ENCODE measurements around the gene LRP1B.

Gene LRP1B

GRCh38 chr2:141386168-141386567 lies 744.6 kb downstream of the LRP1B start:
- DNase-seq = no peak

- DNase-seq = no peak
Observed at GRCh38 chr2:141384676-141385075, 746.1 kb downstream of the LRP1B start.

GRCh38 chr2:141381946-141382345 lies 748.9 kb downstream of the LRP1B start:
- no peak for DNase-seq

GRCh38 chr2:141380008-141380979 lies 750.5 kb downstream of the LRP1B start:
- DNase-seq = no peak

GRCh38 chr2:141364821-141365220 lies 766.0 kb downstream of the LRP1B start:
- DNase-seq = no peak

DNA sequence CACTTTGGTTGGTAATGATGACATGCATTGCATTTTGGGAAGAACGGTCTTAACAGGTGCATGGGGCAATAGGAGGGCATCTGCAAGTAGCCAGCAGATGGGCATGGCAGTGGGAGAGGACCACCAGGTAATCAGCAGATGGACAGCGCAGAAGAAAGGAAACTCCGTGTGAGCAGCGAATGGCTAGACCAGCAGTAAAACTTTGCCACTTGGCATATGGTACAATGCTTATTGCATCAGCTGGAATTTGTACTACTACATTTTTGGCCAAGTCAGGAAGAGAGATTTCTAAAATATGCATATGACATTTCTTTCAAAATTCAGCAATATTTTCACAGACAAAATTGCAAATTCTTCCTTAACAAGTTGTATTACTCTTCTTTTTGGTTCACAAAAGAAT lies 768.5 kb downstream of the LRP1B start:
- DNase-seq = no peak

- no peak for DNase-seq
Observed at GRCh38 chr2:141348481-141348880, 782.3 kb downstream of the LRP1B start.

GRCh38 chr2:141341444-141341843 lies 789.4 kb downstream of the LRP1B start:
- DNase-seq = no peak

GRCh38 chr2:141331127-141331526 lies 799.7 kb downstream of the LRP1B start:
- no peak for DNase-seq

DNA sequence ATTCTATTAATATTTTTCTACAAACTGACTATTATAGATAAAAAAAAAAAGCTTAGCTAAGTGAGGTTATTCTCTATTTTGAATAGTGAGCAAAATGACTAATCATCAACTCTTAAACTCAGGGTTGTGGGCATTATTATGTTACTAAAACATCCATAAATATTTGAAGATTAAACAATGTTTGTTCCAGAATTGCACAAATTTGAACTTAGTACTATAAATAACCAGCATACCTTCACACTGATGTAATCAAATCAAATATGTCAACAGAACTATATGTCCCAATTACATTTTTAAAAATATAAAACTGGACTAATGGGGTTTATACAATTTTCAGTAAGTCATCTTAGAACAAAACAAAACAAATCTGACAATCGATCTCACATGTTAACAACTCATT lies 800.9 kb downstream of the LRP1B start:
- no peak for DNase-seq

GRCh38 chr2:141323571-141323970 lies 807.2 kb downstream of the LRP1B start:
- DNase-seq = no peak

DNA sequence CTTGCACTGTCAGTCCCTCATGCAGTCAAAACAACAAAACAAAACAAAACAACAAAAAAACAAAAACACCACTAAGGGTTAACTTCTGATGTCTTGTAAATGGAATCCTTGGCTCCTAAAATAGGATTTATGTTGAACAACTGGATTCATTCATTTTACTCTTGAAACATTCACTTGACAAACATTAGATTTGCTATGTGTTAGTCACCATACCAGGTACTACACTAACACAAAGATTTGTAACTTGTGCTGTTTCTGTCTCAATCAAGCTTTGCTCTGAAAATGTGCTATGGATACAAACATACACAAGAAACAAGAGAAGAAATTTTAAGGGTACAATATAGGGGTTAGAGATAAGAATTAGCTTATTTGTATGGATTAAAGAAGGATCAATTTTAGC lies 812.8 kb downstream of the LRP1B start:
- DNase-seq = no peak

DNA sequence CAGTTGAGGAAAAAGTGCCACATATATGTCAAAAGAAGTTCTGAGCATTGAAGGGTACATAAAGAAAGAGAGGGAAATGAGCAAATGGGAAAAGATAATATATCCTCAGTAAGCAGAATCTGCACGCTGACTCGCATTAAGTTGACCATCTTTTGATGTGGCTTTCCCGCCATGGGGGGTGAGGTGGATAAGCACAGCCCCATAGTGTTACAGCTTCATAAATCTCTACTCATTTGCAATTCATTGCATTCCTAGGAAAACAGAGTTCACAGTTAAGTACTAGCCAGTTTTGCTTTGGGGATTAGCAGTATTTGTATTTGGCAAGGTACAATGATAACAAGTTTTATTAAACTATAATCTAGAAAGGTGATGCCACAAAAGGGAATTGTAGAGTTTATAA lies 814.2 kb downstream of the LRP1B start:
- DNase-seq = no peak

DNA sequence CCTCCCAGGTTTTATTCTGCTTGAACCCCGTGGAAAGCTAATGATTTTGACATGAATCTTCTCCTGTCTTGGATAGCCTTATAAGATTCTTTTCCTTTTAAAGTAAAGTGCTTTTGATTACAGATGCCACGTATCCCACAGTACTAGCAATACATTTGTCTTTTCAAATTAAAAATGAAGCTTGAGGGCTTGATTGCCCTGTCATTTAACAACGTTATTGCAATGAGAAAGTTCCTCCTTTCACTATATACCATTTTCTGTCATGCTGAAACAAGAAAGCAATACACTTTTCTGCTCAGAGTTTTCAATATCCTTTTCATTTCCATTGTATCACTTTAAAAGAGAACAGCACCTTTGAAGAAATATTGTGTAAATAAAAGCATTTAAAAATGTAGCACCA lies 814.7 kb downstream of the LRP1B start:
- DNase-seq = no peak

- DNase-seq = no peak
Observed at GRCh38 chr2:141313972-141314371, 816.8 kb downstream of the LRP1B start.

GRCh38 chr2:141311430-141311829 lies 819.4 kb downstream of the LRP1B start:
- DNase-seq = no peak

DNA sequence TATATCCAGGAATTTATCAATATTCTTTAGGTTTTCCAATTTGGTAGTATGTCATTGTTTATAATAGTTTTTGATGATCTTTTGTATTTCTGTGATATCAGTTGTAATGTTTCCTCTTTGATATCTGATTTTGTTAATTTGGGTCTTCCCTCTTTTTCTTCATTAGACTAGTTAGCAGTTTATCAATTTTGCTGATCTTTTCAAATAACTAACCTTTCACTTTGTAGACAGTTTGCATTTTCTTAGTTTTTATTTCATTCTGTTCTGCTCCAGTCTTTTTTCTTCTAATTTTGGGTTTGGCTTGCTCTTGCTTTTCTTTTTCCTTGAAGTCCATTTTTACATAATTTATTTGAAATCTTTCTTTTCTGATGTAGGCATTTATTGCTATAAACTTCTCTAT lies 824.4 kb downstream of the LRP1B start:
- no peak for DNase-seq

DNA sequence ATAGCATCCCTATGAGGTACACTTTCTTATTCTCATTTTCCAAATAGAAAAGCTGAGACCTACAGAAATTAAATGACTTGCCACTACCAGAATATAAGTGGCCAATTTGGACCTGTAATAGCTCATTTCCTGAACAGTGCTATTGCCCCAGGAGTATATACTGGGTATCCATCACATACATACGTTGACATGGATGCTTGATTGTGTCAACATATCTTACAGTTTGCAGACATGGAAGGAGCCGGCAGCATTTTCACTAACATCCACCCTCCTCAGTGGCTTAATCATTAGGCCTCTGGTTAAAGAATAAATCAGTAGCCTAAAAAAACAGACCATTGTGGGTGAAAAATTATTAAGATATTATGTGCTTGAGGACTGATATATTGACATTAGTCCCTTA lies 829.3 kb downstream of the LRP1B start:
- DNase-seq = no peak

DNA sequence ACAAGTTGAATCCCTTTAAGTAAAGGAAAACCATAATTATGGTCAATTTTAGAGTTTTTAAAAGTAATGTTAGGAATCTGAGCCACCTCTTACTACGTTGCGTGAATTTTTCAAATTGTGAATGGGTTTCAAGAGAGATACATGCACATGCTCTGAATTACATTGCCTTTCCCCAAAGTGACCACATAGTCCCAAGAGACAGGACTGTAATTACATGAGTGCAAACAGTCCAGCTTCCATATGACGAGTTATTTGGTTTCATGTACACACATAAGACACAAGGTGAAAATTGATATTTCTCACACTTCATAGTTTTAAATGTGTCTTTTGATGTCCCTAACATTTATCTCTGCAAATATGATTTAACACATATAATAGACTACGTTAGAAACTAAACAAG lies 850.8 kb downstream of the LRP1B start:
- DNase-seq = no peak

DNA sequence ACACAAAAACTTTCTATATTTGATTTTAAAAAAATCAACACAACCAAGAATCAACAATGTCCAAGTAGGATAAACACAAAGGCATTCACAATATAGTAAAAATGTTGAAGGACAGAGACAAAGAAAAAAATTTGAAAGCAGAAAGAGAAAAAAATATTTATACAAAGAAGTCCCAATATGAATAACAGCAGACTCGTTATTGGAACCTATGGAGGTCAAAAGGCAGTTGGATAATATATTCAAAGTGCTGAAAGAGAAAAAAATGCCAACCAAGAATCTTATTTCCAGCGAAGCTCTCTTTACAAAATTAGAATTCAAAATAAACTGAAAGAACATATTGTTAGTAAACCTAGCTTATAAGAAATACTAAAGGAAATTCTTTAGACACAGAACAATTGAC lies 859.5 kb downstream of the LRP1B start:
- no peak for DNase-seq

GRCh38 chr2:141264848-141265247 lies 866.0 kb downstream of the LRP1B start:
- no peak for DNase-seq

DNA sequence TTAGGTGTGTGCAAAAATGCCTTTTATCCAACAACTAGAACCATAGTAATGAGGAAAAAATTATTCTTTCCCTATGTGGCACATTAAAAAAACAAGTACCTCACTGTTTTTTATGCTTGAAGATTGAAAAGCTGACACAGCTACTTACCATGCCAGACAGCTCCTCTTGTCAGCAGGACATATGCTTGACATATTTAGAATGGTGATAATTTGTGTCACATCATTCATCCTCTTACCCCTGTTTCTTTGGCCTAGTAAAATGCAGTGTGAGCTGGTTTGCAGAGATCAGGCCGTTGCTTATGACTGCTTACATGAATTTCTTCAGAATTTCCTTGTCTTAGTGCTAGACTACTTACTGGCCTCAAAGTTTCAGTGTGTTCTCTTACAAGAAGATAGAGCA lies 869.9 kb downstream of the LRP1B start:
- no peak for DNase-seq

DNA sequence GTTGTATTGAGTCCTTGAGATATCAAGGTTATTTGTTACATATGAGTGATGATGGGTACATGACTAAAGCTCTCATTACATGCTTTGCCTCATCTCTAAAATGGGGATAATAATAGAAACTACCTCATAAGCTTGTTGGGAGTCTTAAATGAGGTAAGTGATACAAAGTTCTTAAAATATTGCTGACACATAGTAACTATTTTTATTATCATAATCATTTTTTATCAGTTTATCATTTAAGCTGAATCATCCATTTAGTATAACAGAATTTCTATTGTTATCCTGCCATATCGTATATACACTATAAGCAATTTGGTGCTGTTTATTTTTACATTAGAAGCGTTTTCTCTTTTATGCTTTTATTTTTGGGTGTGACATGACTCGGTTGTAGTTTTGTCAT lies 871.1 kb downstream of the LRP1B start:
- DNase-seq = no peak

DNA sequence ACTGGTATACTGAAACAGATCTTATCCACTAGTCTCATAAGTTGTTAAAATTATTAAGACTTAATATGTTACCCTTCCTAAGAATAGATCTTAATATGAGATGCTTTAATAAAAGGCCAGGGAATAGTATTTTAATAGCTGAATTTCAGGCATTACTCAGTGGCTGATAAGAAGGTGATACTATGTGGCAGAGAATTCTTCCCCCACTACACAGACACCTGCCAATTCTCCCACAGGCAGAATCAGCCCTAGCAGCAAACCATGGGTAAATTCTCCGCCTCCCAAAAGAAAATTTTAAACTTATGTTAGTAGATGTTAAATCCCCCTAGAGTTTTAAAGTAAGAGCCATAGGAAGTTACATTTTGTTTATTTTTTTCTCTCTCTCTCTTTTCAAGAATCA lies 888.8 kb downstream of the LRP1B start:
- no peak for DNase-seq

DNA sequence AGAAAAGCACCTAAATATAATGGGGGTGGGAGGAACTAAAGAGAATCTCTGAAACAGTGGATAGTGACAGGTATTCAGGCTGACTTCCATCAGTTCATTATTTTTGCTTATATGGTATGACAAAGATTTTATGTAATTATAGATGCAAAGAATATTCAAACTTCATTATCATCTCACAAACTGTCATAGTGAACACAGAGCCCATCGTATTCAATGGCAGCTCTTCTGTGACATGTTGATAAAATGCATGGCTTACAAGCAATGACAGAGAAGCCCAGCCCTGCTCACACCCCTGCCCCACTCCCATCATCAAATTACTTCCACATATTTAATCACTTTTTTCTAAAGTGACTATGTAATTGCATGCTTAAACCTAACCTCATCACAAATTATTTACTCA lies 904.3 kb downstream of the LRP1B start:
- DNase-seq = no peak
